ENCODE results near the gene METTL23.
A peak's percentile ranks its signal among the peaks of the same experiment; 100 is the strongest.
"Not testable (repeated sequence)": the region's sequence is repeated elsewhere in the genome, so short reads cannot be mapped to it uniquely, and the experiment has no call there.

METTL23 gene

DNA sequence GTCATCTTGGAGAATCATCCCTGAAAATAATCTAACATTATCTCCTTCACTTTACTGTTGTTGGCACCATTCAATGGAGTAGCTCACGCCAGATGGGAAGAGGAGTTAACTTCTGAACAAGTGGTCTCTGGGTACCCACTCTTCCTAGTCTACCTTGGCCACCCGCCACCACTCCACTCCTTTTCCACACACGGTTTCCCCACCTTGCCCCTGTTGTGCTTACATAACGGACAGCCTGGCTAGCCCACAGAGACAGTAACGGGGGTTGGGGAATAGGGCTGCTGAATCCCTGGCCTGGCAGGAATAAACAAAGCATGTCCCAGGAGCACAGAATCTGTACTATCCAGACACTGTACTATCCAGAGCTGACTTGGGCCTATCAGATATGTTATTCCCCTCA is 12.3 kb upstream of the METTL23 start:
- no peak for DNase-seq

DNA sequence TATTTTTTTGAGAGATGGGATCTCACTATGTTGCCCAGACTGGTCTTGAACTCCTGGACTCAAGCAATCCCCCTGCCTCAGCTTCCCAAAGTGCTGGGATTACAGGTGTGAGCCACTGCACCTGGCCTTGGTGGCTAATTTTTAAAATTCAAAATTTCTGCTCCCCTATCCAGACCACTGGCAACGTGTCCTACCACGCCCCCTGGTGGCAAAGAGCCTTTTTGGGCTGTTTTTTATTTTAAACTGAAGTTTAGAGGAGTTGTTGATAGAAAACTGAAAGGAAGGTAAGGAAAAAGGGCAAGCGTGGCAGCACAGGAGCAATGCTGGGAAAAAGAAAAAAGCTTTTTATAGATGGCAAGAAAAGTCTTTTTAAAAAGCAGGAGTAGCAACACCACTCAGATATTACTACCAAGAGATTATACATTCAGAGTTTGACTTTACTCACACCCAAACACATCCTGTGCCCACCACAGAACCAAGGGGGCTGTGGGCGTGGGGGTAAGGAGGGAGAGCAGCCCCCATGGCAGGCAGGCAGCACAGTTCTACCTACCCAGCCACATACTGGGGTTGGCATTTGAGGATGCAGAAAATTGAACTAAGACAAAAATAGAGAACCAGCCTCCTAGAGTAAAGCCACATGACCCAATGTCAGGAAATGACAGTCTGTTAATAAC is 11.7 kb upstream of the METTL23 start:
- DNase-seq: no peak

DNA sequence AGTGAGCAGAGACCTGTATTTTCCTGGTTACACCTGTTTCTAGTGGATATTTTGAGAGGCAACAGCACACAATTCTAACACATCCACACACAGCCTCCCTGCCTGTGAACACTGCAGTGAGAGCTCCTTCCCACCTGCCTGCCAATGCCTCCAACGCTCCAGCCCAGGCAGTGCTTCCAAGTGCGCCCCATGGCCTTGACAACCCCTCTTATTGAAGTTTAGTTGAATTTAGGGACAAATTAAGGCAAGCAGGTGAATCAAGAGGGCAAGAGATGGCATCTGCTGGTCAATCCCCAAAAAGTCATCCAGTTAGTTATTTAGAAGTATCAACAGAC is 11.2 kb upstream of the METTL23 start:
- no peak for DNase-seq

DNA sequence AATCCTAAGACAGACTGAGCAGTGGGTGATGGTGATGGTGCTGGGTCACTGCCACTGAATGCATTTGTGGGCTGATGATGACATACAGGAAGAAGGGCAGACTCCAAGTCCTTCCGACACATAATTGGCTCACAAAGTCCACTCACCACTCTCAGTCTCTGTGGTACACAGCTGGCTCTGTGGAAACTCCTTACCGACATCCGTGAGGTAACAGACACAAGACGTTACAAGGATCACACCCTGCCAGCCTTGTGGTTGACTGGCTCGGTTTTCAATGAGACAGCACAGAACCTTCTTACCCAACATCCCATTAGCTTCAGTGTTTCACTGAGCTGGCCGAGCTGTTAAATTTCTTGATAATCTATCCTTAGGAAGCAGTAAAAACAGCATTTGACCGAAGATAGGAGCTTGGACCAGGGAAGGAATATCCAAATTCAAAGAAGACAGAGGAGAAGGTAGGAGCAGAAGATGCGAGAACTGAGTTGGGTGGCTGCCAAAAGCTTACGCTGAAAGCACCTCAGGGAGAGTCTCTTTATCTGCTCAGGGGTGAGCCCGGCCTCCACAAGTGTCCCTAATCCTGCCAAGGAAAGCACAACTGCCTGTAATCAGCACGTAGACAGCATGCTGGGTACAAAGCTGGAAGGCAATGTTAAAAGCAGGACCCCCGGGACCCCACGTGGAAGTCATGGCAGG is 10.3 kb upstream of the METTL23 start:
- DNase-seq: no peak

DNA sequence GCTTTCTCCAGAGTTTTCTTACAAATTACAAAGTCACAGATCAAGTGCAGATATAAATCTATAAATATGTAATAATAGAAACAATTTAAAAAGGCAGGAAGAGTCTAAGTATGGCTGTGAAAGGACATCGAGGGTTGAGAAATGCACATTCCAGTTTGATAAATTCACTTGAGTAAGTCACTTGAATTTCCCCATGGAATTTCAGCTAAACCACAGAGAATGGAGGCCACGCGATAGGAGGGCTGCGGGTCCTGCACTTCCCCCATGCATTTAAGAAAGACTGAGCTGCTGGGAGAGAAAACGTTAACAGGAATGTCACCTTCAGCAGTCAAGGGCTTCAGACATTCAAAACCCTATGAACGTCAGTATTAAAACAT is 9.8 kb upstream of the METTL23 start:
- DNase-seq: no peak

DNA sequence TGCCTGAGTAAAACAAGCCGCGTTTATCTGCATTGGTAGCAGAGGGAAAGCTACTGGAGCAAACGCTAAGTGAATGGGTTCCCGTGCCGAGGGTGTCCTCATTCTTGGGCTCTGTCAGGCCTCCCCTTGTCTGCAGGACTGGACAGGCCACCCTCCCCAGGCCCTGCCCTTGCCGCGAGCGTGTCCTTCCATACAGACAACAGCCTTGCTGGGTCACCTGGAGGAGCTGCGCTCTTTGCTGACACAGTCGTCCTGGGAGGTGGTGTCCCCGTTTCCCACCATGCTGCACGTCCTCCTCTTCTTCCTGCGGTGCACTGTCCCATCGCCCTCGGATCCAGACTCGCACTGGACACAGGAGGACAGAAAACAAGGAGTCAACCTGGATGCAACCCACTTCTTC is 8.1 kb upstream of the METTL23 start:
- no peak for DNase-seq

GRCh38 chr17:76720211-76720610 is 6.4 kb upstream of the METTL23 start:
- DNase-seq: no peak

- DNase-seq: no peak
Measured at GRCh38 chr17:76720941-76721340, 5.7 kb upstream of the METTL23 start.

- no peak for DNase-seq
Measured at GRCh38 chr17:76721463-76721862, 5.2 kb upstream of the METTL23 start.

- DNase-seq: no peak
Measured at GRCh38 chr17:76722279-76722678, 4.4 kb upstream of the METTL23 start.

DNA sequence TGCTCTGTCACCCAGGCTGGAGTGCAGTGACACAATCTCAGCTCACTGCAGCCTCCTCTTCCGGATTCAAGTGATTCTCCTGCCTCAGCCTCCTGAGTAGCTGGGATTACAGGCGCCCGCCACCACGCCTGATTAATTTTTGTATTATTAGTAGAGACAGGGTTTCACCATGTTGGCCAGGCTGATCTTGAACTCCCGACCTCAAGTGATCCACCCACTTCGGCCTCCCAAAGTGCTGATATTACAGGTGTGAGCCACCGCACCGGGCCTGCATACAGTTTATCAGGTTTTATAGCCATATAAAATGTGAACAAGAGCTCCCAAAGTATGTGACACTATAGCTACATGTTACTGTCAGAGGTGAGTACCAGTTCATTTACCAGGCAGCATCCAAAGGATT is 3.7 kb upstream of the METTL23 start:
- not testable (repeated sequence) for DNase-seq

DNA sequence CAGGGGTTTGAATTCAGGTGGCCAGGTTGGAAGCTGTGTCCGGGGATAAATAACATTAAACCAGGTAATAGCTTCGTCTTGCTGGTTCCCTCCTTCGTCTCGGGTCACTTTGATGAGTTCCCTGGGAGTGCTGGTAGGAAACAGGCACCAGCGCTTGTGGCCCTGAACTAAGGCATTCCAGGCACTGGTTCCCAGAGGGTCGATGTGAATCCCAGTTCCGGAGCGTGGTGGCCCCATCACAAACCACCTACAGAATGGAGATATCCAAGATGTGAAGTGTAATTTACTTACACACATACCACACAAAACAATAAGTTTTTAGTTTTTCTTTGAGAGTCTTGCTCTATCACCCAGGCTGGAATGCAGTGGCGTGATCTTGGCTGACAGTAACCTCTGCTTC is 2.8 kb upstream of the METTL23 start:
- DNase-seq: no peak

DNA sequence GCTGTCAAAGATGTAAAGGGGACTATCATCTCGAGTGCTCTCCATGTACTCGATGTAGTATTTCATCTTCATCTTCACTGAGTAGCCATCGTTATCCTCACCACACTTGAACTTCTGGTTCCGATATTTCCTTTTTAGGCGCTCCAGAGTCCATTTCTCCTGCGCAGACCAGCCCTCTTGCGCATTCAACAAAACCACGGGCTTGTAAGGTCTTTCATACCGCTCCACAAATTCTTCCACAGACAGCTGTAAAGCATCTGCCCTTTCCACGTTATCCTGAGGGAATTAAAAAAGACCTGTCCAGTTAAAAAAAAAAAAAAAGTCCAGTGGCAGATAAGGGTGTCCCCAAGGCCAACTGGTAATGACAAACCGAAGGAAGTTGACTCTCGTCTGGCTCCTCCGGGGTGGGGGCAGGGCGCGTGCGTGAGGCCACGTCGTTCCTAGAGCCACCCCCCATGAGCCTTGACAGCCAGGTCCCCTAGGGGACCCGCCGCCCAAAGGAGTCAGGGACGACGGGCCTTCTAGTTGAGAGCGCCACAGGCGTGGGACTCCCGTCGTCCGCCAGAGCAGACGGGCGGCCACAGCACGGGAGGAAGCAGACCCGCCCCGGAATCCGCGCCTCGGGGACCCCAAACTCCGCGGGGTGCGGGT is 934 bp upstream of the METTL23 start:
- DNase-seq: no peak

DNA sequence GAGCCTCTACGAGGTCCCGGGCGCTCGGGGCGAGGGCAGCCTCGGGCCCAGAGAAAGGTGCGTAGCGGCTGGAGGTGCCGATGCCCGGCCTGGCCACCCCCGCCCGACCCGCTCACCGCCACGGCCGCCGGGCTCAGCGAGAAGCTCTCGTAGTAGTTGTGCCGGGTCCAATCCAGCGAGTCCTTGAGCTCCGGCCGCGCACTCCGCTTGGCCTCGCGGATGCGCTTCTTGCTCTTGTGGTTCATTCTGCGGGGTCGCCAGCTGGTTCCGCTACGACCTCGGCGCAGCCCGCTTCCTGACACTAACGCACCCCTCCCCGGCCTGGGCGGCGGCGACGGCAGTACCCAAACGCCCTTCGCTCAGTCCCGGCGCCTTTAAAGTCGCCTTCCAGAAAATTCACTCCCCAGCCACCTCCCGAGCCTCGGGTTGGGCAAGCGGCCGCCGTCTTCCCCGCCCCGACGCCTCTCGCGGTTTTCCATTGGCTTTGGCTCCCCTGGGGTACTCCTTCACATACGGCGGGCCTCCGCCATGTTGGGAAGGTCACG is 336 bp upstream of the METTL23 start, which contains the start of gene JMJD6:
Gene JMJD6 (minus strand): TSS at position 376 of the 545 bp plus-strand sequence. CDS start 131 bp downstream, at position 245.
- peak; percentile 97 for DNase-seq

- DNase-seq: no peak
Measured at GRCh38 chr17:76727745-76728456, 1.3 kb downstream of the METTL23 start.

DNA sequence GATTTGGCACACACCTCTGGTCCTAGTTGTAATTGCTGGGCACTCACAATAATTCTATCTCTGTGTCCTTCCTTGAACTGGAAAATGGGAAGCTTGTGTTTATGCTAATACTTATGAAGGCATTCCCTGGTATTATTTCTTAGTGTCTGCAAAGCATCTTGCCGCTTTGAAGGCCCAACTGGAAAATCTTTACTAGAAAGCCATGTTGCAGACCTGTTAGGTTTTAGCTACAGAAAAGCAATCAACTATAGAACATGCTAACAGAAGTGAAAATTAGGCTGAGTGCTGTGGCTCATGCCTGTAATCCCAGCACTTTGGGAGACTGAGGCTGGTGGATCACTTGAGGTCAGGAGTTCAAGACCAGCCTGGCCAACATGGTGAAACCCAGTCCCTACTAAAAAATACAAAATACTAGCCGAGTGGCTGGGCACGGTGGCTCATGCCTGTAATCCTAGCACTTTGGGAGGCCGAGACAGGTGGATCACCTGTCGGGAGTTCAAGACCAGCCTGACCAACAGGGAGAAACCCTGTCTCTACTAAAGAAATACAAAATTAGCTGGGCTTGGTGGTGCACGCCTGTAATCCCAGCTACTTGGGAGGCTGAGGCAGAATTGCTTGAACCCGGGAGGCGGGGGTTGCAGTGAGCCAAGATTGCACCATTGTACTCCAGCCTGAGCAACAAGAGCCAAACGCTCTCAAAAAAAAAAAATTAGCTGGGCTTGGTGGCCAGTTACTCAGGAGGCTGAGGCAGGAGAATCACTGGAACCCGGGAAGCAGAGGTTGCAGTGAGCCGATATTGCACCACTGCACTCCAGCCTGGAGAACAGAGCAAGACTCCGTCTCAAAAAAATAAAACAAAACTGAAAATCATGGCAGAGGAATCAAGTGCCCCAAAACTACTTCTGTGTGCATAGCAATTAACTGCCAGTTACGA is 5.4 kb downstream of the METTL23 start:
- not testable (repeated sequence) for DNase-seq

DNA sequence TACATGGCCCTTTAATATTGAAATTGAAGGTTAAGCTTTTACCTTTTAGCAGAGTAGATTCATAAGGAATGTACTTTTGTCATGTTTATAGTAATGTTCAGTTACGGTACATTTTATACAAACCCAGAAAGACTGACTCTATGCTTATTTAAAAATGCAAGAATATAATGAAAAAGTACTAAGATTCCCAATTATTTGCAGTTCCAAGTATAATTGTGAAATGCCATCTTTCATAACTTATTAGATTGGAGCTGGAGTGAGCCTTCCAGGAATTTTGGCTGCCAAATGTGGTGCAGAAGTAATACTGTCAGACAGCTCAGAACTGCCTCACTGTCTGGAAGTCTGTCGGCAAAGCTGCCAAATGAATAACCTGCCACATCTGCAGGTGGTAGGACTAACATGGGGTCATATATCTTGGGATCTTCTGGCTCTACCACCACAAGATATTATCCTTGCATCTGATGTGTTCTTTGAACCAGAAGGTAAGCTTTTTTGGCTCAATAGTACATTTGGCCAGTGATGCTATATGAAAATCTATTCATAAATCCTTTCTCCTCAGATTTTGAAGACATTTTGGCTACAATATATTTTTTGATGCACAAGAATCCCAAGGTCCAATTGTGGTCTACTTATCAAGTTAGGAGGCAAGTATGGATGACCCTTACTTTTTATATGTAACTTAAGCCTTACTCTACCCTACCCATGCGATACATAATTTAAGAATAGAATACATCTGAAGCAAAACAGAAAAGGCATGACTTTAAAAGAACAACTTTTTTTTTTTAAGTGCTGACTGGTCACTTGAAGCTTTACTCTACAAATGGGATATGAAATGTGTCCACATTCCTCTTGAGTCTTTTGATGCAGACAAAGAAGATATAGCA is 6.3 kb downstream of the METTL23 start:
- DNase-seq: no peak

DNA sequence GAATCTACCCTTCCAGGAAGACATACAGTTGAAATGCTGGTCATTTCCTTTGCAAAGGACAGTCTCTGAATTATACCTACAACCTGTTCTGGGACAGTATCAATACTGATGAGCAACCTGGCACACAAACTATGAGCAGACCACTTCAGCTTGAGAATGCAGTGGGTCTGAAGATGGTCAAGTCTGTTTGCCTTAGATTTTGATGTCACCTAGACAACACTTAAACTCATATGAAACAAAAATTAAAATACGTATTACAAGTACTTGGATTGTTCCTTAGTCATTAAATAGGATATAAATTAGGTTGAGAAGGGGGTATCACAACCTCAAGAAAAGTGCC is 6.9 kb downstream of the METTL23 start:
- no peak for DNase-seq

DNA sequence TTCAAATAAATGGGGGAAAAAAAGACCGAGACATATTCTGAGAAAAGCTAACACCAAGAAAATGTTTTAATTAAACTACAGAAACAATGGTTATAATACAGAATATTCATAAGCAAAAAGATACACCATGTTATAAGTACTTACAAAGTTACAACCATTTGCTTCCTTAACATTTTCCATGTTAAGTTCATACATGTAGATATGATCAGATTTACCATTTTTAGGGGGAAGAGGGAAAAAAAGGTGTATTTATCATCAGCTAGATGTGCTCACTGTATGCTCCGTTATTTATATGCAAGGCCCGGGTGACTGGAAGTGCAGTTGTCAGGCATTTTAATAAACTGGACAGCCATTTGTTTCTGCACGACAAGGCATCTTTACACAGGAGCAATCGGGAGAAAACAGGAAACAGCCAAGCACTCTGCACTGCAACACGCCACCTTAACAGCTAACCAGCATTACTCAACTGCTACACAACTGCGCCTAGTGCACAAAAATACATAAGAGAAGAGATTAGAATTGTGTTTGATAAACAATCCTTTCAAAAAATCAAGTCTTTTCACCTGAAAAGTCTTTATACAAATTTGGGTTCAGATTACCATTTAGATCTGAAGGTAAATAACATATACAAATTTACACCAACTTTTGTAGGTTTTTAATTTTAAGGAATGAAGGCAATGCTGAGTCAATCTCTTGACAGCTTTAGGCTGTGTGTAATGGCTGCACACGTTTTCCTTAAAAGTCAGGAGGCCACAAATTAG is 7.6 kb downstream of the METTL23 start:
- no peak for DNase-seq

GRCh38 chr17:76735006-76735405 is 8.4 kb downstream of the METTL23 start:
- no peak for DNase-seq
